Kidney (tissue), 14 donors: Measurements from ENCODE around the gene KRT9. TPM values are rescaled to one million over a fixed set of nuclear protein-coding genes. Genes with fewer than 3 reads are reported as not detected.

ENCODE experiments used
- DNase-seq, 5 donors: peaks; one replicate each; pipeline ENCODE4 v3.0.0-alpha.2; 2013 to 2020
- FAIRE-seq: peaks from 2 replicates; lab custom pipeline; 2012; peaks lifted over from hg19 to GRCh38; lab: Jason Lieb, UNC
- H3K27ac ChIP-seq, 2 donors: one replicate each; pipeline ENCODE4 v1.7.0; 2013; ENCODE audit warnings: low read depth in 2 of 2, low read length in 2 of 2, inconsistent platforms in 1 of 2
- H3K27me3 ChIP-seq: one replicate; pipeline ENCODE4 v1.7.1; 2013; ENCODE audit warnings: low read length, inconsistent platforms; ENCODE audit not compliant: control insufficient read depth, insufficient read depth
- H3K36me3 ChIP-seq, 3 donors: one replicate each; pipeline versions ENCODE4 v1.7.0 to v1.7.1; 2013; ENCODE audit warnings: low read length in 3 of 3, control low read depth in 1 of 3, inconsistent platforms in 1 of 3; ENCODE audit not compliant: insufficient read depth in 3 of 3, control insufficient read depth in 2 of 3
- H3K4me1 ChIP-seq, 3 donors: one replicate each; pipeline versions ENCODE4 v1.7.0 to v1.7.1; 2013; ENCODE audit warnings: low read length in 3 of 3, inconsistent platforms in 1 of 3, low read depth in 1 of 3; ENCODE audit not compliant: control insufficient read depth in 2 of 3, insufficient read depth in 2 of 3
- H3K4me3 ChIP-seq, 3 donors: one replicate each; pipeline versions ENCODE4 v1.7.0 to v1.8.1; 2013; ENCODE audit warnings: low read length in 3 of 3, control low read depth in 1 of 3, inconsistent platforms in 1 of 3
- H3K9ac ChIP-seq, 3 donors: one replicate each; pipeline versions ENCODE4 v1.7.0 to v1.7.1; 2013; ENCODE audit warnings: low read length in 3 of 3, control low read depth in 1 of 3, inconsistent platforms in 1 of 3
- H3K9me3 ChIP-seq, 3 donors: one replicate each; pipeline versions ENCODE4 v1.7.0 to v1.7.1; 2013; ENCODE audit warnings: low read length in 3 of 3, control low read depth in 1 of 3, inconsistent platforms in 1 of 3; ENCODE audit not compliant: control insufficient read depth in 2 of 3, insufficient read depth in 1 of 3
- intact Hi-C: fragments of 100-400 bp; cut with DNase I; formaldehyde crosslinking; loops from one replicate; pipeline ENCODE4 v1.11.1; 2022
- polyA plus RNA-seq: library from polyadenylated mRNA; stranded (reverse); fragments of 350-450 nt; fragmentation: Illumina TruSeq; extraction: RNeasy Lipid Tissue Mini Kit (QIAGEN cat#74804); gene quantifications from one replicate; pipeline ENCODE4 v1.2.3, GENCODE V29; 2014; ENCODE audit warnings: low read depth, low replicate concordance; ENCODE audit not compliant: insufficient read depth
- total RNA-seq: library from RNA; stranded (reverse); fragmentation: NEBNext Ultra II Directional; extraction: Animal tissue kit (Norgen Biotek cat#: 25700); gene quantifications from one replicate; pipeline ENCODE4 v1.2.1, GENCODE V29; 2021
- TF ChIP-seq, protein P1 (sequence below): IDR thresholded peaks from 3 replicates; pipeline ENCODE4 v1.5.1; 2012; ENCODE audit warnings: mild to moderate bottlenecking, moderate library complexity, borderline replicate concordance; ENCODE audit not compliant: insufficient read depth; ENCODE audit errors: extremely low read depth
- donor health status: control.
- donor health status: control.
- donor health status: control.
- donor health status: control.
- donor health status: control.
- donor health status: DM: yes; HTN: yes; CAD: no.
- donor health status: Normal renal cell carcinoma (clear cell type).

Gene KRT9
- total and polyA plus RNA-seq, 2 donors from 2014 or later: not detected

DNA sequence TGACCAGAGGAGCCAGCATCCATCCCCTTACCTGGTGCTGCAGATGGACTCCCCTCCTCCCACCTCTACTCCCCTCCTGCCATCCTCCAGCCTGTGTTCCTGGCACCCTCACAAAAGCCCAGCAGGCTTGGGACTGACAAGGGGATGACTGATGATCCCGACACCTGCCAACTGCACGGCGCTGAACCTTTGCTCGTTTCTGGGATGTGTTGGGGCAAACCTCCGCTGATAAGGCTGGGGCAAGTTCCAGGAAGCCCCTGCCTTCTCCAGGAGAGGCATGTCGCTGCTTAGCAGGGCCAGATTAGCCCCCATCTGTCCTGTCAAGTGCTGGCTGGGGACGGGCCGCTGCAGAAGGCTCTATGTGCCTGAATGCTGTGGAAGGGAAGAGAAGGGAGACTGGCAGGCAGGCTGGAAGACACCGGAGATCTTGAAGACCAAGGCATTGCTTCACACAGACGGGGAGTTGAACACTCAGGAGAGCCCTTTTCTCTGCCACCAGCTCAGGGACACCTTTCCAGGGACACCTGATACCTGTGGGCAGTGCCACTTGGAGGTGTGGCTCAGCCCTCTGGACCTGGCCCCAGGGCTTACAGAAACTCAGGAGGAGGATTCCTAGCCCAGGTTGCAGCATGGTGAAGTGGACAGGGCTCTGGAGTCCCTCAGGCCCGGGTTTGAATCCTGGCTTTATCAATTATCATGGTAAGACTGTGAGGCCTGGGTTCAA, 52.2 kb downstream of the KRT9 start:
- Histone ChIP-seq H3K9ac (no peak overlapping the region), H3K27me3 (no peaks in the 10 kb centered on the region), H3K36me3 (peaks cover 0 to 4% (median 0%) of the 10 kb centered on the region in 3 donors), H3K27ac (no peak overlapping the region), H3K9me3 (no peaks in the 10 kb centered on the region), H3K4me1 (peaks cover 0 to 3% (median 0%) of the 10 kb centered on the region in 3 donors), H3K4me3 (no peak overlapping the region)
- no peak for DNase-seq
- FAIRE-seq: no peak
- TF ChIP-seq, protein P1, sequence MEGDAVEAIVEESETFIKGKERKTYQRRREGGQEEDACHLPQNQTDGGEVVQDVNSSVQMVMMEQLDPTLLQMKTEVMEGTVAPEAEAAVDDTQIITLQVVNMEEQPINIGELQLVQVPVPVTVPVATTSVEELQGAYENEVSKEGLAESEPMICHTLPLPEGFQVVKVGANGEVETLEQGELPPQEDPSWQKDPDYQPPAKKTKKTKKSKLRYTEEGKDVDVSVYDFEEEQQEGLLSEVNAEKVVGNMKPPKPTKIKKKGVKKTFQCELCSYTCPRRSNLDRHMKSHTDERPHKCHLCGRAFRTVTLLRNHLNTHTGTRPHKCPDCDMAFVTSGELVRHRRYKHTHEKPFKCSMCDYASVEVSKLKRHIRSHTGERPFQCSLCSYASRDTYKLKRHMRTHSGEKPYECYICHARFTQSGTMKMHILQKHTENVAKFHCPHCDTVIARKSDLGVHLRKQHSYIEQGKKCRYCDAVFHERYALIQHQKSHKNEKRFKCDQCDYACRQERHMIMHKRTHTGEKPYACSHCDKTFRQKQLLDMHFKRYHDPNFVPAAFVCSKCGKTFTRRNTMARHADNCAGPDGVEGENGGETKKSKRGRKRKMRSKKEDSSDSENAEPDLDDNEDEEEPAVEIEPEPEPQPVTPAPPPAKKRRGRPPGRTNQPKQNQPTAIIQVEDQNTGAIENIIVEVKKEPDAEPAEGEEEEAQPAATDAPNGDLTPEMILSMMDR: no peak
- intact Hi-C loops: no loop called here

DNA sequence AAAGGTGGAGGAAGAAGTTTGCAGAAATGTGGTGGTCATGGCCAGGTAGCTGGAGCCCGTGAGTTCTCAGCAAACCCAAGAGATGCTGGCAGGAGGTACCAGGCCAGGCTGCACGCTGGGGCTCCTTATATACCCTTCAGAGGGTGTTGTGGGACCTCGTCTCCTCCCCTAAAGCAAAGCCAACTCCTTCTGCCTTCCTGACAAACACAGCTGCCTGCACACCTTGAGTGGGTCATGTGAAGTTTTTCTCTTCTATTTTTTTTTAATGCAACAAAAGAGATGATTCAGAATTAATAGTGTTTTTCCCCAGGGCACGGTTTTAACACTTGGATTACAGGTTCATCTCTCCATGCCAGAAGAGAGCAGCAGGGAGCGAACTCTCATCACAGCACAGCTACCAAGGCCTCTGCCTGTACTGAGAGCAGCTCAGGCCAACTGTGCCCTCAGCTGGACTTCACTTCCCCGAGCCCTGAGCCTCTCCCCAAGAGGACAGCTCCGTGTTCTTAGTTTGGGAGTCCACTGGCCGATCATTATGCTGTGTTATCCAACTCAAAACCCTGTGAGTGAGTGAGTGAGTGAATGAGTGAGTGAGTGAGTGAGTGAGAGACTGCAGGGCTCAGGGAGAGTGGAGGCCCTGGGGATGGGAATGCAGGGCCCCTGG, 52.9 kb downstream of the KRT9 start, which contains the start of gene KRT15:
Gene KRT15, minus strand, starts transcription at position 102 of the 661 bp plus-strand sequence. Its CDS starts 63 bp downstream, at position 39.
- TF ChIP-seq, protein P1: no peak
- Histone ChIP-seq H3K4me1 (peaks cover 0 to 3% (median 0%) of the 10 kb centered on the region in 3 donors), H3K36me3 (peaks cover 0 to 4% (median 0%) of the 10 kb centered on the region in 3 donors), H3K27ac (no peak within 1 kb of the TSS), H3K9me3 (no peaks in the 10 kb centered on the region), H3K27me3 (no peaks in the 10 kb centered on the region), H3K9ac (no peak within 1 kb of the TSS), H3K4me3 (no peak within 1 kb of the TSS)
- intact Hi-C loops: no loop called here
- FAIRE-seq (no peak), DNase-seq (no peak)

DNA sequence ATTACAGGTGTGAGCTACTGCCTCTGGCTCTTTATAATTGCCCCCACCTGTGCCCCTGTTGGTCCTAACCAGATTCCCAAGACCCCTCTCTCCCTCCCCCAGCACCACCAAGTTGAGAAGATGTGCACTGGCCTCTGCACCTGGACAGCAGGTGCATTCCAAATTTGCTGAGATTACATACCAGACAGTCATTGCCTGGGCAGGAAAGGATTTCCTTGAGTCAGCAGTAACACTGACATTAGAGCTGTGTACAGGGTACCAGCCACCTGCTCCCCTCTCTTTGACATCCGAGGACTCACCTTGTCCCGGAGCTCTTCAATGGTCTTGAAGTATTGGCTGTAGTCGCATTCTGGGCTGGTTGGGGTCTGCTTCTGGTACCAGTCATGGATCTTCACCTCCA, 53.8 kb downstream of the KRT9 start:
- TF ChIP-seq, protein P1: no peak
- H3K4me3 ChIP-seq: no peak overlapping the region

More for the DNA sequence above, 53.8 kb downstream of the KRT9 start:
- FAIRE-seq (no peak), DNase-seq (no peak)
- H3K27me3 ChIP-seq: no peaks in the 10 kb centered on the region
- H3K27ac ChIP-seq: no peak overlapping the region
- H3K36me3 ChIP-seq: peaks cover 0 to 4% (median 0%) of the 10 kb centered on the region in 3 donors
- intact Hi-C loops: no loop called here
- no peak overlapping the region for H3K9ac ChIP-seq
- H3K4me1 ChIP-seq: peaks cover 0 to under 1% (median 0%) of the 10 kb centered on the region in 3 donors
- H3K9me3 ChIP-seq: no peaks in the 10 kb centered on the region
